Activated CD4-positive, alpha-beta T cell treated with anti-CD3 and anti-CD28 coated beads for 1 hour (primary cell): ENCODE data around the gene ERFL.
A peak's percentile ranks its signal among the peaks of the same experiment; 100 is the strongest.
"Not testable (repeated sequence)": the region's sequence is repeated elsewhere in the genome, so short reads cannot be mapped to it uniquely, and the experiment has no call there.

Experiments used
- DNase-seq: peaks from one replicate; pipeline ENCODE4 v3.0.0-alpha.2; 2020

Gene ERFL

DNA sequence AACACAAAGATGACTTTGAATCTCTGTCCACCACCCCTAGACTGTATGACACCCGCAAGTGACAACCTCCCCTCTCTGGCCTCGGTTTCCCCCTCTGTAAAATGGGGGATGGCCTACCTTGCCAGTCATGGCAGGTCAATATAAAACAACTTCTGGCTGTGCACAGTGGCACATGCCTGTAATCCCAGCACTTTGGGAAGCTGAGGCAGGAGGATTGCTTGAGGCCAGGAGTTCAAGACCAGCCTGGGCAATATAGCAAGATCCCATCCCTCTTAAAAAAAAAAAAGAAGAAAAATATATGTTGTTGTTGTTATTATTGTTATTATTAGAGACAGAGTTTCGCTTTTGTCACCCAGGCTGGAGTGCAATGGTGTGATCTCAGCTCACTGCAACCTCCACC, 52.3 kb downstream of the ERFL start:
- not testable (repeated sequence) for DNase-seq

DNA sequence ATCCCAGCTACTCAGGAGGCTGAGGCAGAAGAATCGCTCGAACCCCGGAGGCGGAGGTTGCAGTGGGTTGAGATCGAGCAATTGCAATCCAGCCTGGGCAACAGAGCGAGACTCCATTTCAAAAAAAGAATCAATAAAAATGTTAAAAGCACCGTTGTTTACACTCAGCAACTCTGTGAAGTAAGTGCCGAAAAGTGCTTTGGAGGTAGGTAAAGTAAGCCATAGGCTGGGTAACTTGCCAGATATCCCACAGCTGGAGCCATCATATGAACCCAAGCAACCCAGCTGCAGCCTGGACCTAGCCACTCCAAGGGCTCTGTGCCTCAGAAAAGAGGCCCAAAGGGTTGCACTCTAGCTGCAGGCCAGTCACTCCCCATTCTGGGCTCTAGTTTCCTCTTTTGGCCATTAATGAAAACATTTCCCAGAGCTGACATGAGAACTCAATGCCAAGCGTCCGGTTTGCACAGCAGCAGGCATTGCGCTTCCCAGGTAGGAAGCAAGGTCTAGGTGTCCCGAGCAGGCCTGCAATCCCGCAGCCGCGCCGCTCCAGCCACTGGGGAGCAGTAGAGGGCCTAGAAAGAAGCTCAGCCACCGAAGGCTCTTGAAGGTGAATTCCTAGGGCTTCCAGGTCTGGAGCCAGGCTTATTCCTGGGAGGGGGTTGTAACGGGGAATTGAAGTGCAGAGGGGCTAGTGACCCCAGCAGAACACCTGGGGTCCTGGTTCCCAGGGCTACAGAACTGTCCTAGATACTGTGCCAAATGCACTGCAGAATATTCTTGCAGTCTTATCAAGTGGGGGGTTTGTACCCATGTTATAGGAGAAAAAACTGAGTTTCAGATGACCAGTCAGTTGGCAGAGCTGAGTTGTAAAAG, 55.2 kb downstream of the ERFL start:
- DNase-seq, result peak; percentile 66

DNA sequence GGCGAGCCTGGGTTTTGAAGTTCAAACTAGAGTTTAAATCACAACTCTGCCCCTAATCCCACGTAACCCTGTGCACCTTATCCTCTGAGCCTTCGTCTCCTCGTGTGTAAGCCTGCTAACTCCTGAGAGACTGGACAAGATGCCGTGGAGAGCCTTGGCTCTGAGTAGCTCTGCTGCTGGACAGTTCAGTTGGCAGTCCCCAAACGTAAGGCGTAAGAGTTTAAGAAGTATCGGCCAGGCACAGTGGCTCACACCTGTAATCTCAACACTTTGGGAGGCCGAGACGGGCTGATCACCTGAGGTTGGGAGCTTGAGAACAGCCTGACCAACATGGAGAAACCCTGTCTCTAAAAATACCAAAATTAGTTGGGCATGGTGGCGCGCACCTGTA, 55.9 kb downstream of the ERFL start:
- DNase-seq, result no peak

DNA sequence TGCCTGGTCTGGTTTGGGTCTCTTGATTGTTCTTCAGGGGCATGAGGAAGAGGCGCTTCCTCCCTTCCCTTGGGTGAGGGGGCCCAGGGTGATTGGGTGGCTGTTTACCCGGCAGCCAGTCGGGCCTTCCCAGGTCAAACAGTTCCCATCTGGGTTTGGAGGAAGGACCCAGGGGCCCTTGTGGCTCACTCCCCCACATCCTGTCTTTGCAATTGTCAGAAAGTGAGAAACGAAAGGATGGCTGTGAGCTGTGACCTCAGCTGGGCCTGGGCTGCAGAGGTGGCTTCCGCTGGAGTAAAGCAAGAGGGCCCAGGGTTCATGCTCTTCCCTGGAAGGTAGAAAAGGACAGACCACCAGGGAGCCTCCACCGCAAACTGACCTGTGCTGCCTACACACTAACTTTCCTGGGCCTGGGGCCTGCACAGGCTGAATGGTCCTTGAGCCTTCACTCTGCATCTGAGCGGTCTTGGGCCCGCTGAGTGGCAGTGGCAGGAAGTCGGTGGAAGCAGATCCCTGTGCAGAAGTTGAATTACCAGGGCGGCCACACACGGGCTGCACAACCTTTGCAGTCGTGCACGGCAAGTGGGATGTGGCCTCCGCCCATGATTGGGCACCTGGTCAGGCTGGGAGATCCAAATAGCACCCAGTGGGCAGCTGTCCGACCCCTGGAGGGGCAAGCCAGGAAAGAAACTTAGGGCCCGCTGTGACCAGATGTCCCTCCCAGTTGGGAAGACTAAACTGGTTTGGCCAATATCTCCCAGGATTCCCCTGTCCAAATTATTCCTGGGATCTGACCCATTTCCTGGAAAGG, 56.5 kb downstream of the ERFL start:
- peak; percentile 34 for DNase-seq

DNA sequence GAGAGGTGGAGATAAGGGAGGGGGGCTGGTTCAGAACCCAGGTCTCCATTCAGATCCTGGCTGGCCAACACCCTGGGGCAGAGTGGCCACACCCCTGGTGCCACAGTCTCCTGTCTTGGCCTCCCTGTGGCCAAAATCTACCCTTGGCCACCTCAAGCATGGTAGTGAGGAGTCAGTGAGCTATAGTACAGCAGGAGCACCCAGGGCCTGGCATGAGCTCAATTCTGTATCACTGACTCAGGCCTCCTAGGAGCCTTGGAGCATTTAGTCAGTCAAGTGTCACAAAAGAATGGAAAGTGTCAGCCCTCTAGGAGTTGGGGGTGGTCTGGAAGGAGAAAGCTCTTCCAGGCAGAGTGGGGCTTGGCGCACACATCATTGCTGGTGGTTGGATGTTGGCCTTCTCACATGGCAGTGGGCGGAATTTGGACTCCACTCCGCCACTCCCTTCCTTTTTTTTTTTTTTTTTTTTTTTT, 57.8 kb downstream of the ERFL start:
- no peak for DNase-seq

DNA sequence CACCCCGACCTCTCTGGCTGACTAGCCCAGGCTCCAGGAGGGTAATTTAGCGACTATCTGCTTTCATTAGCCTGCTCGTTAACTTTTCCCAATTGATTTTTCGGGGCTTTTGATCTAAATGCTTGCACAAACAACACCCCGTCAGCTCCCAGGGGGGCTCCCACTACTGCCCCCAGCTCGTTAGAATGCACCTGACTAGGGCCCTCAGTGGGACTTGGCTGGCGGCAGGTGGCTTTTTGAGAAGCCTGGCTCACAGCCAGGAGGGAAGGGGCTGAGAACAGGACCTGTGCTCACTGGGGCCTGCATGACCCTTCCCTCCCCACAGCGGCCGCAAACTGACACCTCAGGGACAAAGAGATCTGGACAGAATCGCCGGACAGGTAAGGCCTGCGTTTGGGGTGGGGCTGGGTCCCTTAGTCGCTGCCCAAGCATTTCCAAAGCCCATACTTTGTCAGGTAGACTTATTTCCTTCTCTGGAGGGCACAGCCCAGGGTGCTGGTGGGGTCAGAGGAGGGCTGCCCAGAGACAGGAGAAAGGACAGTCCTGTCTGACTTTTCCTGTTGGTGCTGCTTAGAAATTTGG, 58.8 kb downstream of the ERFL start:
- DNase-seq, result no peak

DNA sequence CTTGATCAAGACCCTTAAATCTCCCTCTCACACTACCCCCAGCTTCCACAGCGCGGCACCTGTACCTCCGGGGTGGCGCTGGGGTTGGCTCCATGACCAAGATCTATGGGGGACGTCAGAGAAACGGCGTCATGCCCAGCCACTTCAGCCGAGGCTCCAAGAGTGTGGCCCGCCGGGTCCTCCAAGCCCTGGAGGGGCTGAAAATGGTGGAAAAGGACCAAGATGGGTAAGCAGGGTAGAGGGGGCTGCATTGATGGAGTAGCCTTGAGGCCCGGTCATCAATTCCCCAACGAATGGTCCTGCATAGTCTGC, 59.3 kb downstream of the ERFL start:
- DNase-seq, result no peak

DNA sequence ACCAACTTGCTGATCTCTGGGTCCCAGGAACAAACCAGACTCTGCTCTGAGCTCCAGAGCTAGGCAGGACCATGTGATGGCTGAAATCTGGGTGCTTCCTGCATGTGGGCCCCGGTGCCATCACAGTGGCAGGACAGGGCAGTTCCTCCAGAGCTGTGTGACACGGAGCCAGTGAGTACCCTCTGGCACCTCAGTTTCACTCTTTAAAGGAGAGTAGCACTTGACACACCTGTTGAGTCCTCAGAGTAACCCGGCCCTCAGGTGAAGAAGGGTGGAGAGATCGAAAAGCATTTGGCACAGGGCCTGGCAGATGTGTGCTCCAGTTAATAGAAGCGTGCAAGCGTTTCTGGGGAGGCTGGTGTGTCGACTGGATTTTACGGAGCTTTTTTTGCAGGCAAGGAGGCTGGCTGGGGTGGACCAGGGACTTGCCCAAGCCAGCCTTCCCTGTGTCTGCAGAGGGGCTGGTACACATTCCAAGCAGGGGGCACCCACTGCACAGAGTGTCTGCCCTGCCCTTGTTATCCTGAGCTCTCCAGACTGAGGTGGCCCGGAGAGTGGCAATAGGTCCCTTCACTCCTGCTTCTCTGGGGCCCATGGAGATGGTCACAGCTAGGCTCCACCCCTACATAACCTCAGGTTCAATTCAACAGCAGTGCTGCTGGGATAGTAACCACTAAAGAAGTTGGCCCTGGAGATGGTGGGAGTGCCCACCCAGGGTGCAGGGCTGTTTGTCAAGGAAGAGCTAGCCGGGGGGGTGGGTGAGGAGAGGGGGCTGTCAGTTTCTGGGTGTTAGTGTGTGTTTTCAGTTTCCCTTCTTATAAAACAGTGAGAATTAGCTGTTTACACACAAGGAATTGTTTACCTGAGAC, 59.9 kb downstream of the ERFL start:
- no peak for DNase-seq

DNA sequence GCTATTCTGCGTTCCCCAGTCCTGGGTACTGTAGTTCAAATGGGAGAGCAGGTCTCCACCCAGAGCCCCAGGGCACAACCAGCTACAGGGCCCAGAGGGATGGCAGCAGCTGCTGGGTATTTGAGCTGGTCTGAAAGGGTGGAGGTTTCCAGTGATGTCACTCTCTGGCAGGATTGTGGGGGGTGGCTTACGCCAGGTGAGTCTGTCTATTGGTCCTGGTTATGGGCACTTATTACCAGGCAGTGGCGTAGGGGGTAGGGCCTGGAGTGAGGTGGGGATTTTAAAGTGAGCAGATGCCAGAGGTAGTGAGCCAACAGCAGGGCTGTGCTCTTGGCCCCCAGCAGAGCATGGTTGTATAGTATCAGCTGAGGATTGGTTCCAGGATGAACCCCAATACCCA, 62.0 kb downstream of the ERFL start:
- DNase-seq, result no peak

DNA sequence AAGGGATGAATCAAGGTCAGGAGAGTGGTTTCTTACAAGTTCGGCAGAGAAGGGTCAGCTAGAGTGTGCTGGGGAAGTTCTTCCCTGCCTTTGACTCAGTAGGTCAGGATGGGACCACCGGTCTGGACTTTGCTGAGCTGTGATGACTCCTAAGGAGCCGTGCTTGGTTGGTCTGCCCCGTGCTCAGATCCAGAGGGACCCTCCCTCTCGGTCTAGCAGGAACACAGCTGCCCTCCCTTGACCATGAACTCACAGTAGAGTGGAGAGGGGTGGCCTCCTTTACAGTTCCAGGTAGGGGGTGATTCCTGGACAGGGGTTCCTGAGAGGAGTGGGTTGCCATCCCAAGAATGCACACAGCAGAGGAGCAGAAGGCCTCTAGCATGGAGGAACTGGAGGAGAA, 63.9 kb downstream of the ERFL start:
- DNase-seq, result no peak

DNA sequence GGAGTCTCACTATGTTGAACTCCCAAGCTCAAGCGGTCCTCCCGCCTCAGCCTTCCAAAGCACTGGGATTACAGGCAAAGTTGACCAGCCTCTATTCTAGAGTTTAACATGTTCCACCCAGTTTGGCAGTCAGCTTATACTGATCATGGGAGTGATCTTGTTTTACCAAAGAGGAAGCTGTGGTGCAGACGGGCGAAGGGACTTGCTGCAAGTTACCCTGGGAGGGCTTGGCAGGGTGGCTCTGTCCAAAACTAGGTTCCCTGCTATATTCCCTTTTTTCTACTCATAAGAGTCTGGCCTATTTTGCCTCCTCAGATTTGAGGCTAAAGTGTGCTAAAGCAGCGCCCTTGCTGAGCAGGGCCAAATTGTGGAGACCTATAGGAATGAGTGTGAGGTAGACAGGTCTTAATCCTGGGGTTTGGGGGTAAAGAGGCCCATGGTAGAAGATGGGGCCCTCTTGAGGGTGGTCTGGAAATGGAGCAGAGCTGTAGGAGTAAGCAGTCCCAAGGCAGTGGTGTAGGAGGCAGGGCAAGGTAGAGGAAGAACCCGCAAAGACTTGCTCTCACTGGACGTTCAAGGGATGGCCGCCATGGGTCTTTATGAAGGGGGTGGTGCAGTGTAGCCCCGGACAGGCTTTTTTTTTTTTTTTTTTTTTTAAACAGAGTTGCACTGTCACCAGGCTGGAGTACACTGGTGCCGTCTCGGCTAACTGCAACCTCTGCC, 64.9 kb downstream of the ERFL start:
- DNase-seq, result no peak

DNA sequence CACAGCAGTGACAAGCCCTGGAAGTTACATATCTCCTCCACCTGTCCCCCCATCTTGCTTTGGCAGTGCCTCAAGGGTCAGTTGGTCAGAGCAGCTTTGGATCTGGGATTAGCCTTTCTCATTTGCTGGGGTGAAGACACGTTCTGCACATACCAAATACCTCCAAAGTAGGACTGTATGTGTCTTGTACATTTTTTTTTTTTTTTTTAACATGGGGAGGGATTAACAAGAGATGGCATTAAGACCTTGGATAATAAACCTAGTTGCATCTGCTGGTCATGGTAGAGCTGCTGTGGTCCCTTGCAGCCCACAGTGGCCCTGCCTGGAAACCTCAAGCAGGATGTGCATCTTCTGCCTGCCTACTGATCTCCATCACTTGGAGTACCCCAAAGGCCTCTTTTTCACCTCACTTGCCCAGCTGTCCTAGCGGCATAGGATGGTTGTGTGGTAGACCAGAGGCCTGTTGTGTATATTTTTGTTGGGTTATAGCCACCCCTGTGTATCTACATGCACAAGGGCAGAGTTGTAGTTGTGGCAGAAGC, 65.7 kb downstream of the ERFL start:
- DNase-seq, result no peak

DNA sequence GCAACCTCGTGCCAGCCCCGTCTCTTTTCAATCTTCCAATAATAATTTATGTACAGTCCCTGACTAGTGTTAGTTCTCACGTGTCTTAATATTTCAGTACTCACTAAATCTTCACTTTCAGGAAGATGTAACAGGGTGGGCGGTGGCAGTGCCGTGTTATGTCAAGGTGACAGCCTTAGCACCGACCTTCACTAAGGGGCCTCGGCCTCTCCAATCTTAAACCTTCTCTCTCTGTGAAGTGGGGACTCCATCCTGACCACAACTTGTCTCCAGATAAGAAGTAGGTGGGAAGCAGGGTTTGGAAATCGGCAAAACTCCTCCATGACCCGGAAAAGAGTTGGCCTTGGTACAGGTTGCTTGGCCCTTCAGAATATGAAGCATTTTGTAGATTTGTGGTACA, 66.4 kb downstream of the ERFL start:
- DNase-seq, result no peak

DNA sequence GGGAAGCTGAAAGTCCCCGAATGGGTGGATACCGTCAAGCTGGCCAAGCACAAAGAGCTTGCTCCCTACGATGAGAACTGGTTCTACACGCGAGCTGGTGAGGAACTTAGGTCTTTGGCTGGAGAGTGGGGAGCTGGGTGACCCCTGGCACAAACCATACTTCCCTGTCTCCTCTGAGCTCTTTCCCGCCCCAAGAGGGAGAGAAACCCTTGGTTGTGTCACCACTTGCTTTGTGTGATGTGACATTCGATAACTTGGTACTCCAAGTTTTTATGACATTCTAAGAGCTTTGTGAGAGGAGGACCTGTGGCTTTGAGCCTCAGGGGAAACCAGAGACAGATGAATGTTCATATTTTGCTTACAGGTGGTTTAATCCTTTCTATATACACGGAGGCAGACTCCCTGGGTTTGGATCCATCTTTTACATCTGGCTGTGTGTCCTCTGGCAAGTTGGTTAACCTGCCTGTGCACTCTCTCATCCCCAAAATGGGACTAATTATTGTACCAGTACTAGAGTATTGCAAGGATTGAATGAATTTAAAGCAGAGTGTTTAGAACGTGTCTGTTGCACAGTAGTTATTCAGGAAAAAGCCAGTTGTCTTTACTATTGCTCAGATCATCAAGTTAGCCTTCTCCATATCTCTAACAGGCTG, 67.0 kb downstream of the ERFL start:
- DNase-seq, result no peak

DNA sequence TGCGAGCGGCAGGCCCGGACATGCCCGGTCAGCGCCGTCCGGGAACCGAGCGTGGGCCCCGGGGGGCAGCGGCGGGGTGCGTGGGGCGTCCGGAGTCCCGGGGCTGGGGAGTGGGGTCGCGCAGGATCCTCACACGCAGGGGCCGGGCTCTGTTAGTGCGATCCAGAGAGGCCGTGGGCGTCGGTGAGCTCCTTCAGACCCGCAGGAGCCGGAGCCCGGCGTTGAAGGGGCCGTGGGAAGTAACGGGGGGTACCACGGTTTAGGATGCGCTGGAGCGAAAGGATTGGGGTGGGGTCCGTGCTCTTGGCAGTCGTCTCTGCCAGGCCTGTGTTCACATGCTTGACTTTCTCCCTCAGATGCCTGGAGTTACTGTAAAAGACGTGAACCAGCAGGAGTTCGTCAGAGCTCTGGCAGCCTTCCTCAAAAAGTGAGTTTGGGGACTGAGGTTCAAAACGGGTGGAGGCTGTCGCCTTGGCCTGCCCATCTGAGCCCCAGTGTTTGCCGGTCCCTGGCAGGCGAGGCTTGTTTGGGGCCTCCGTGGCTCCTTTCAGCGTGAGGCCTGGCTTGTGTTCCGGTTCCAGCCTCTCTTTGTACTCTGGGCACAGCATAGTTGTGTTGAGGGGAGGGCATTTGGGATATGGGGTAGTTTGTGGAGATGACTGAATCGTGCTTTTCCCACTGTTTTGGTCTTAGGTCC, 67.7 kb downstream of the ERFL start:
- DNase-seq, result no peak

DNA sequence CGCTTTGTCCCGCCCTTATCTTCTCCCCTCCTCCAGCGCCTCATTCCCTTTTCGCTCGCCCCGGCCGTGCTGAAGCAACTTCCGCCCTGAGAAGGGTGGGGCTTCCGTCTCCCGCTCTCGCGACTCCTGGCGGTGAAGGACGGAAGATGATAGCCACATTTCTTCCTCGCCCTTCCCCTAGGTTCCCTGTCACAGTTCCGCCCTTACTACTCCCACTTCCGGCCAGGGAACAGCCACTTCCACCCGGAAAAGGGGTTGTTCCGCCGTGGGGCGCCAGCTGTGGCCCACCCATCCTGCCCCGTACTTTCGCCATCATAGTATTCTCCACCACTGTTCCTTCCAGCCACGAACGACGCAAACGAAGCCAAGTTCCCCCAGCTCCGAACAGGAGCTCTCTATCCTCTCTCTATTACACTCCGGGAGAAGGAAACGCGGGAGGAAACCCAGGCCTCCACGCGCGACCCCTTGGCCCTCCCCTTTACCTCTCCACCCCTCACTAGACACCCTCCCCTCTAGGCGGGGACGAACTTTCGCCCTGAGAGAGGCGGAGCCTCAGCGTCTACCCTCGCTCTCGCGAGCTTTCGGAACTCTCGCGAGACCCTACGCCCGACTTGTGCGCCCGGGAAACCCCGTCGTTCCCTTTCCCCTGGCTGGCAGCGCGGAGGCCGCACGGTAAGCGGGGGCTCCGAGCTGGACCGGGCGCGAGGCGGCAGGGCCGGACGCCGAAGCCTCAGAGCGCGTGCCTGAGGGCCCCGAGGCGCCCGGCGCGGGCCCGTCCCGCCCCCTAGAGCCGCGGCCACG, 68.4 kb downstream of the ERFL start, which contains the start of gene RPS19:
TSS of gene RPS19 (plus strand) at position 638 of the 801 bp plus-strand sequence. CDS start 520 bp downstream, outside the sequence.
- peak; percentile 97 for DNase-seq

DNA sequence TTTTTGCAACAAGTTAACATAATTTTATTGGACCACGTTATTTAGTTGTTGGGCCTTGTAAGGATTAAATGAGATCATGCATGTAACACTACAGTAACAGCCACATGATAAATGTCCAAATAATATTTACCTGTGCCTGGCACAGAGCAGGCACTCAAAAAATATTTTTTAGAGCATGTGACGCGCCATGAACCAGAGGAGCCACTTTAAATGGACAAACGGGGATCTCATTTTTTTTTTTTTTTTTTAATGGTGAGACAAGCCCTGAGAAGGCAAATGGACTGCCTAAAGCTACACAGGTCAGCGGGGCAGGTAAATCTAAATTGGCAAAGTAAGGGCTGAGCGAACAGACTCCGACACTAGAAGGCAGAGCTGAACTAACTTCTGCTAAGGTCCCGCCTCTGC, 69.0 kb downstream of the ERFL start:
- no peak for DNase-seq
